ENCODE measurements around the gene KAT2B.

DNA sequence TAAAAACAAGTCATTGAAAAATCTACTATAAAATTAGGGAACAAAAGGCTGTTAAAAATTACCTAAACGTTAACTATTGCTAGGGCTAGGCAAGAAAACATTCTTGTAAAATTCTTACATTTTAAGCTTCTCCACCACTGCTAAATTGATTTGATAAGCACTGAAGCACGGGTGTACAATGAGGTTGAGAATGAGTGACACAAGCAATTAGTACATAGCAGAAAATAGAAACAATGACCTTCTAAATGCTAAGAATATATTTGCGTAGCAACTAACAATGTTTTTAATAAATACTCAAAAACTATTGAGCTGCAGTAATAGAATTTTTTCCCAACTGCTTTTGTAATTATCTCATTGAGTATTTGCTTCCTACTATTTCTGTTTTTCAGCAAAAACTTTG lies 141.0 kb downstream of the KAT2B start:
- TF ChIP-seq POLR2AphosphoS5 (IDR thresholded peaks at IDR 0.05; ENCODE audit: borderline replicate concordance, low read depth, low read length) (no peak), EZH2 (IDR thresholded peaks at IDR 0.05) (no peak)

Data from SK-N-MC (cell line).